SJSA1 (cell line): ENCODE data around the gene RAI14. TPM values are rescaled to one million over a fixed set of nuclear protein-coding genes. Genes with fewer than 3 reads are reported as not detected.

Experiments
- DNase-seq, 2 experiments: peaks; one replicate each; pipeline ENCODE4 v3.0.0-alpha.2; 2015 to 2020; ENCODE audit warnings: low spot score in 2 of 2, low read depth in 1 of 2
- H3K27ac ChIP-seq: fragments of 250-450 bp; sonication (Bioruptor Pico); 2 replicates; pipeline ENCODE4 v1.5.1; 2020; ENCODE audit warnings: mild to moderate bottlenecking, moderate library complexity
- H3K27me3 ChIP-seq: fragments of 250-450 bp; sonication (Bioruptor Pico); replicated peaks from 2 replicates; pipeline ENCODE4 v1.5.1; 2020; ENCODE audit warnings: mild to moderate bottlenecking, moderate library complexity
- H3K36me3 ChIP-seq: fragments of 250-450 bp; sonication (Bioruptor Pico); 2 replicates; pipeline ENCODE4 v1.5.1; 2020; ENCODE audit warnings: mild to moderate bottlenecking
- H3K4me1 ChIP-seq: fragments of 250-450 bp; sonication (Bioruptor Pico); replicated peaks from 2 replicates; pipeline ENCODE4 v1.6.1; 2021; ENCODE audit warnings: mild to moderate bottlenecking
- H3K4me3 ChIP-seq: fragments of 250-450 bp; sonication (Bioruptor Pico); 2 replicates; pipeline ENCODE4 v1.5.1; 2020; ENCODE audit warnings: mild to moderate bottlenecking
- H3K9me3 ChIP-seq: fragments of 250-450 bp; sonication (Bioruptor Pico); replicated peaks from 2 replicates; pipeline ENCODE4 v1.5.1; 2020; ENCODE audit warnings: mild to moderate bottlenecking
- total RNA-seq: library from RNA; depleted of rRNA; stranded (reverse); fragments of >200 nt; shearing (Covaris generic); gene quantifications from 2 replicates; pipeline ENCODE4 v1.2.3, GENCODE V29; 2014

The RAI14 gene
- total RNA-seq, 1 experiment from 2014 or later: 30.6 TPM

DNA sequence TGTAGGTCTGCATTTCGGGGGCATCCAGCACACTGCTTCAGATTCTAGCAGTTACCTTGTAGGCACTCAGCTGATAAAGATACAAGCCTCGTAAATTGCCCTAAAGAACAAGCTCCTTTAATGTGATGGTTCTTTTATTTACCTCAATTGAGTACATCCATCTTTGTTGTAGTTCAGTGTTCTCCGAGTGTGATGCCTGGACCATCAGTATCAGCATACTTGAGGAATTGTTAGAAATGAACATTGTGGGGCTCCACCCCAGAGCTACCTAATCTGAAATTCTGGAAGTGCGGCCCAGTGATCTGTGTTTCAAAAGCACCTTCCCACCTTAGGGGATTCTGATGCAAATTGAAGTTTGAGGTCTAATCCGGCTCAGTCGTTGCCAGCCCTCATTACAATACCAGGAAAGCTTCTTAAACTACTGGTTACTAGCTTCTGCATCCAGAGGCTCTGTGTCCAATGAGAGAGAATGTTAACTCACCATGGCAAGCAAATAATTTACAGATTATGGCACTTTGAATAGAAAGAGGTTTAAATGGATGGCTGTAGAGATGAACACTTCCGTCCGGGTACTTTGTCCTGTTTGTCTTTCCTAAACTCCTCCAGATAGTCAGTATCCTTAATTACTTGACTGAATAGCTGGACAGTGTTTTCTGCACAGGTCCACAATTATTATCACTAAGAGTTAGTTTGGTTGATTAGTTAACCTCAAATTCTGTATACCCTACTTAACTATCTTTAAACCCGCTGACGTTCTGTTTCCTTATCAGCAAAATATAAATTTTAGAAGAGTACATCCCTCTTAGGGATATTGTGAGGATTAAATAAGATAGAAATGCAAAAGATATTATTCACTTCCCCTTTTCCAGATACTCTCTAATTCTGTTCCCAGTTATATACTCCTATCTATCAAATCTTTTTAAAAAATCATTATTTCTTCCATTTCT lies 47.9 kb downstream of the RAI14 start:
- DNase-seq: no peak
- Histone ChIP-seq H3K4me1 (peaks cover 25% of the 10 kb centered on the region), H3K4me3 (no peak overlapping the region), H3K27me3 (no peaks in the 10 kb centered on the region), H3K27ac (no peak overlapping the region), H3K36me3 (no peaks in the 10 kb centered on the region), H3K9me3 (no peaks in the 10 kb centered on the region)

DNA sequence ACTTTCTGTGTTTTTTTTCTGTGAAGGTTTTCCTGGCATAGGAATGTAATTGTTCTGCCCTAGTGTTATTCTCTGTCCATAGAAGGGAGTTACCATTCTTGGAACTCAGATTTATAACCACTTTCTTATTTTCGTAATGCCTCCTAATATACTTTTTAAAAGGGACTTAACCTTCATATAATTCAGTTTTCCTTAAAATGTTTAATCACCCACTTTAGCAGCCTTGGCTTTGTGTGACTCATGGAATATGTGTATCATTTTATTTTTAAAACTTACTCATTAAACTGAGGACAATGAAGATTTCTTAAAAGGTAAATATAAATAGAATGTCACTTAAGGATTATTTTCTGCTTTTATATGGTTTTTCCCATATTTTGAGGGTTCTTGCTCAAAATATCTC lies 50.0 kb downstream of the RAI14 start:
- DNase-seq: no peak
- no peaks in the 10 kb centered on the region for H3K9me3 ChIP-seq
- peak overlapping the region; percentile 21; the same call in 1 of the 2 replicates for H3K27ac ChIP-seq
- no peaks in the 10 kb centered on the region for H3K36me3 ChIP-seq
- no peaks in the 10 kb centered on the region for H3K27me3 ChIP-seq
- peaks cover 42% of the 10 kb centered on the region for H3K4me1 ChIP-seq
- H3K4me3 ChIP-seq: no peak overlapping the region

DNA sequence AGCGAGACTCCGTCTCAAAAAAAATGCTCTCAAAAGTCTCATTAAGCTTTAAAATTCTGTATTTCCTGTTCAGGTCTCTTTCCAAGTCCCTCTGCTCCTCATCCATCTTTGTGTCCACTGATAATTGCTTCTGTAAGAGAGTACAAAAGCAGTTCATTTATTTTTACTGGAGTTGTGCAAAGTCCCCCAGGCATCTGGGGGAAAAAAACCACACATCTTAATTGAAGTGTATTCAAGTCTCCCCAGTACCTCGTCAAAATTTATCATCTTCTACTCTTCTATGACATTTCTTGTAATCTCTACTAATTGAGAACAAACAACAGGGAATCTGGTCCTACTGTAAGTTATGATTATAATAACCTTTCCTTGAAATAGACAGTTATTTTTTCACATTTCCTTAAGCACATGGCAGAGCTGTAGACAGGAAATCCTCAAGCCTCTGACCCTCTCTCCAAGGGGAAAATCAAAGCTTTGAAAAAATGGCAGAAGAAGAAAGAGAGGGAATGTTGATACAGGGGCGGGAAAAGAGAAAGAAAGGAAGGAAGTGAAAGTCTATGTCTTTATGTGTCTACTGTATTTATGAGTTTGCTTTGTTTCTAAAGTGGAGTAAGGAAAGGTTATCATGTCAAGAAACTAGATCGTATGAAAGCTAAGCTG lies 51.5 kb downstream of the RAI14 start:
- no peaks in the 10 kb centered on the region for H3K36me3 ChIP-seq
- no peak for DNase-seq
- no peak overlapping the region for H3K27ac ChIP-seq
- no peaks in the 10 kb centered on the region for H3K27me3 ChIP-seq
- H3K4me3 ChIP-seq: no peak overlapping the region
- no peaks in the 10 kb centered on the region for H3K9me3 ChIP-seq
- peaks cover 42% of the 10 kb centered on the region for H3K4me1 ChIP-seq

DNA sequence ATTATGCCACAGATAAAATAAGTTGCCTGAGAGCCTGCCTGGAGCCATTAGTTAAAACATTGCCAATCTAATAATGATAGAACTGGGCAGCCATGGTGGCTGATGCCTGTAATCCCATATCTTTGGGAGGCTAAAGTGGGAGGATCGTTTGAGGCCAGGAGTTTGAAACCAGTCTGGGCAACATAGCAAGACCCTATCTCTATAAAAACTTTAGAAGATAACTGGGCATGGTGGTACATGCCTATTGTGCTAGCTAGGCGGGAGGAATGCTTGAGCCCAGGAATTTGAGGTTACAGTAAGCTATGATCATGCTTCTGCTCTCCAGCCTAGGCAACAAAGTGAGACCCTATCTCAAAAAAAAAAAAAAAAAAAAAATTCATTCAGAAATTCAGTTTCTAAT lies 52.6 kb downstream of the RAI14 start:
- no peak for DNase-seq
- Histone ChIP-seq H3K4me1 (peaks cover 42% of the 10 kb centered on the region), H3K9me3 (no peaks in the 10 kb centered on the region), H3K27me3 (no peaks in the 10 kb centered on the region), H3K27ac (peak overlapping the region; percentile 84), H3K4me3 (no peak overlapping the region), H3K36me3 (no peaks in the 10 kb centered on the region)

DNA sequence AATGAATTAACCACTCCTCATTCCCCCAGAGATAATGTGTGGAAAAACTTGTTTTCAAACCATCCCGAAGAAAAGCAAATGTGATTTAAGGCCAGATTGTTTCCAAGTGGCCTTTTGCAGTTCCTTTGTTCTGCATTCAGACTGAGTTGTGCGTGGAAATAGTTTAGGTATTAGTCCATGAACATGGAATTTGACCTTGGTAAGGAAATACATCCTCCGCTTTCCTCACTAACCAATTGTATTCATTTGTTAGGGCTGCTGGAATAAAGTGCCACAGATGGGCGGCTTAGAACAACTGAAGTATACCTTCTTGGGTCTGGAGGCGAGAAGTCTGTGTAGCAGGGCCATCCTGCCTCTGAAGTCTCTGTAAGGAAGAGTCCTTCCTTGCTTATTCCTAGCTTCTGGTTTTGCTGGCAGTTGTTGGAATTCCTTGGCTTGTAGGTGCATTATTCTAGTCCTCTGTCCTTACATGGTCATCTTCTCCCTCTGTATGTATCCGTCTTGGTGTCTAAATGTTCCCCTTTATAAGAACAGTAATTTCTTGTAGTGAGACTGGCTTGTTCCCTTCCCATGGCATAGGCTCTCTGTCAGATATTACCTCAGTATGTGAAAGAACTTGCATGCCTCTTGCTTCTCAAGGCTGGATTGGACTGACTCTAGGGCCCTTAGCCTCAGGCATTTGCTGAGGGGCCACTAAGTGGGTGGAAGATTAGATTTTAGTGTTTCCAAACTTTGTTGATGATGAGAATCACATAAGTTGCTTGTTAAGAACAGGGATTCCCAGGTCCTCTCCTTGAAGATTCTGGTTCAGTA lies 53.9 kb downstream of the RAI14 start:
- no peak overlapping the region for H3K4me3 ChIP-seq
- H3K27me3 ChIP-seq: no peaks in the 10 kb centered on the region
- DNase-seq: peak; percentile 40 to 62
- no peaks in the 10 kb centered on the region for H3K36me3 ChIP-seq
- peak overlapping the region; percentile 84 for H3K27ac ChIP-seq
- peaks cover 42% of the 10 kb centered on the region for H3K4me1 ChIP-seq
- H3K9me3 ChIP-seq: no peaks in the 10 kb centered on the region

DNA sequence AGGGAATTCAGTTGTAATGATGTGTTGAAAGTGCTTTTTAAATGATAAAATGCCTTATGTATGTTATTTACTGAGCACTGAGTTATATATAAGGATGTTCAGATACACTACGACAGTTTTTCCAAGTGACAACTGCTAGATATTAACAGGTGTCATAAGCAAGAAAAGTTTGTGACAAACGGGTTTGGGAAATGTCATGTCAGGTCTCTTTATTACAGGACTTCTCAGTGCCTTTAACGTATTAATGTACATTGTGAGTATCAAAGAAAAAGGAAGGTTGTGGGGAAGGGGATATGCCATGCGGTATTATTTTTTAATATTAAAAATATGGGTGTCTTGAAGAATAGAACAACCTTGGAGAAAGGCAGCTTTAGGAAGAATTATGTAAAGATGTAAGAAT lies 56.4 kb downstream of the RAI14 start:
- peaks cover 46% of the 10 kb centered on the region for H3K4me1 ChIP-seq

DNA sequence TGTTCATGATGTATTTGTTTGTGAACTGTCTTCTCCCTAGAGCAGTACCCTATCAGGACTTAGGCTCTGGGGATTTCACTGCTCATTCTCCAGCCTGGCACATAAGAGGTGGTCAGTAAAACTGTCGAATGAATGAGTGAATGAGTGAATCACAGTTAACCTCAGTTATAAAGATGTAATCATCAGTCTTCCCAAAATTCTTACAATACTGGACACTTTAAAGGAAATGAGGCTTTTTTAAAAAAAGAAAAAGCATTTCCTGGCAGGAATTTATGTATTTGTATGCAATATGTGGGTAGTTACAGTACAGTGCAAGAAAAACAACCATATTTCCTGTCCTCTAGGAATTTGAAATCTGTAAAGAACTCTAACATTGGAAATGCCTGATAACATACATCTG lies 59.6 kb downstream of the RAI14 start:
- DNase-seq: no peak
- H3K4me3 ChIP-seq: no peak overlapping the region
- H3K9me3 ChIP-seq: no peaks in the 10 kb centered on the region
- H3K27me3 ChIP-seq: no peaks in the 10 kb centered on the region
- H3K27ac ChIP-seq: no peak overlapping the region
- H3K4me1 ChIP-seq: peaks cover 38% of the 10 kb centered on the region
- H3K36me3 ChIP-seq: no peaks in the 10 kb centered on the region

More for the DNA sequence above, 56.4 kb downstream of the RAI14 start:
- DNase-seq: no peak
- H3K36me3 ChIP-seq: no peaks in the 10 kb centered on the region
- no peaks in the 10 kb centered on the region for H3K27me3 ChIP-seq
- no peaks in the 10 kb centered on the region for H3K9me3 ChIP-seq
- no peak overlapping the region for H3K27ac ChIP-seq
- no peak overlapping the region for H3K4me3 ChIP-seq

DNA sequence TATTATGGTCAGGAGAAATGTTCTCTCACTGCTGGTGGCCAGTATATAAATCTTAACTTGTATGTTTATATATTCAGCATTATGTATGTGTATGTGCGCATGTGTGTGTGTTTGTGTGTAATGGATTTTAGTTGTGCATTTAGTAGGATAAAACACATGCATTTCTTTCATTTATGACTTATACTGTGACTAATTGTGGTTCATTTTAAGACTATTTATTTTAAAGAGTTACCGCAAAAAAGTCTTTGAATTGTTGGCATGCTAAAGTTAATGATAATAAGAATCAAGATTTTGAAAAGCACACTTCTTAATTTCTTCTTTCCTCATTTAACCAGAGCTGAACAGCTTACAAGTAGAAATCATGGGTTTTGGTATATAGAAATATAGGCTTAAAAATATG lies 60.9 kb downstream of the RAI14 start:
- H3K36me3 ChIP-seq: no peaks in the 10 kb centered on the region
- H3K4me1 ChIP-seq: peaks cover 37% of the 10 kb centered on the region
- no peak overlapping the region for H3K4me3 ChIP-seq
- no peaks in the 10 kb centered on the region for H3K27me3 ChIP-seq
- peak in 1 of 2 experiments; percentile 47 for DNase-seq
- H3K27ac ChIP-seq: peak overlapping the region; percentile 97
- no peaks in the 10 kb centered on the region for H3K9me3 ChIP-seq

DNA sequence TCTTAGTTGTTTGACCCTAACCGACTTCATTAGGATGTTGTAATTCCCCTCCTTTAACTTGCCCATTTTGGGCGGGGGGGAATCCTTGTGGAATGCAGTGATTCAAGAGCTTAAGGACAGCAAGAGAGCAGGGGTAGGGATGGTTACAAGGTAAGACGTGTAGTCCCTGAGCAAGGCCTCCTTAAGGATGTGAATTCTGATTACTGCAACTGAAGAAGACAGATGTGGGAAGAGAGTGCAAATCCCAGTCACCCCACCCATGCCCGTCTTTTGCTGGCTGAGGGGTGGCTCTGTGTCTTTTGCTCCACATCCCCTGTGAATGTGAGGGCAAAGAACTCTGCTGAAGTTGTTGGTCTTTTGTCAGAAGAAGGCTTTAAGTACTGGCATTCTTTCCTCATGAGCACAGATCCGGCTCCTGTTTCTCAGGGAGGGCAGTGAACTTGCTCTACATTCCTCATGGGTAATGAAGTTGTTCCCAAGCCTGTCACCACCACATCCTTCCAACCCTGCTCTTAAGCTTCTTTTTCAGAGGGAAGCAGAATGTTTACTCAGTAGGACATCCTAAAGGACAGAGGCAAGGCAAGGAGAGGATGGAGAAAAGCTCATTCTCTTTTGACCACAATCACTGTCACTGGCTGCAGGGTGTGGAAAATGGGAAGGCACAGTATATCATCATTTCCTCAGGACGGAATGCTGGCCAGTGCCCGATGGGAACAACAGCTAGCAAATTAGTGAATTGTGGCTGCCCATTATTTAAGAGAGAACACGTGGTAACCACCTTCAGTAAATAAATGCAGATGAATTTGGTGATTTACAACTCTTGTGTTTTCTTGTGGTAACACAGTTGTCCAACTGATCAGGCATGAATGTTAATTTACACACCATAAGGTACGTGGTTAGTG lies 61.5 kb downstream of the RAI14 start:
- Histone ChIP-seq H3K4me3 (no peak overlapping the region), H3K9me3 (no peaks in the 10 kb centered on the region), H3K4me1 (peaks cover 37% of the 10 kb centered on the region), H3K27me3 (no peaks in the 10 kb centered on the region), H3K27ac (peak overlapping the region; percentile 97), H3K36me3 (no peaks in the 10 kb centered on the region)
- peak; percentile 81 to 87 for DNase-seq

DNA sequence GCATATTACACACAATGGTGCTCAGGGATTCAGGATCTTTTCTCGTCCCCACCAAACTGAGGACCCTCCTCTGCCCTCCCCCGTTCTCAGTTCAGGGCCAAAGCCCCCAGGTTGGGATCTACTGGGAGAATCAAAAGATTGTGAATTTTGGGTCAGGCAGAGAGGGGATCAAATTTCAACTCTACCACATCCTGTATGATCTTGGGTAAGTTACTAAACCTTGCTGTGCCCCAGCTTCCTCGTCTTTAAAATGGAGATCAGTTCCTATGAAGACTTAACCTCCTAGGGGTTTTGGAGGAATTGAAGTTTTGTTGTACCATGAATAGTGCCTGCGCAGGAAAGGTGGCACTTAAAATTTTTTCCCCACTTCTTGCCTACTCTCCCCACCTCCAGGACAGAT lies 62.4 kb downstream of the RAI14 start:
- peak overlapping the region; percentile 97 for H3K27ac ChIP-seq
- no peaks in the 10 kb centered on the region for H3K27me3 ChIP-seq
- H3K4me3 ChIP-seq: no peak overlapping the region
- no peaks in the 10 kb centered on the region for H3K36me3 ChIP-seq
- H3K9me3 ChIP-seq: no peaks in the 10 kb centered on the region
- H3K4me1 ChIP-seq: peaks cover 37% of the 10 kb centered on the region
- no peak for DNase-seq

DNA sequence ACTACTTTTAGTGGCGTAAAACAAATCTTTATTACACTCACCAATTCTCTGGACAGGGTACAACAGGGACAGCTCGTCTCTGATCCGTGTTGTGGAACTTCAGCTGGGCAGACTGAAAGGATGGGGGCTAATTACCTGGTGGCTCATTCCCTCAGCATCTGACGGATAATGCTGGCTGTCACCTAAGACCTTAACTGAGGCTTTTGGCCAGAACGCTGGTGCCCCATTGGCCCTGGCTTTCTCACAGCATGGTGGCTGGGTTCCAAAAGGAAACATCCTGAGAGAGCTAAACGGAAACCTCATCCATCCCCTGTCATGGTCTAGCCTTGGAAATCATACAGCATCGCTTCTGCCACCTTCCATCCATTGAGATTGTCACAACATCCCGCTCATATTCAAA lies 62.9 kb downstream of the RAI14 start:
- Histone ChIP-seq H3K4me1 (peaks cover 37% of the 10 kb centered on the region), H3K27me3 (no peaks in the 10 kb centered on the region), H3K27ac (no peak overlapping the region), H3K36me3 (no peaks in the 10 kb centered on the region), H3K4me3 (no peak overlapping the region), H3K9me3 (no peaks in the 10 kb centered on the region)
- DNase-seq: no peak

DNA sequence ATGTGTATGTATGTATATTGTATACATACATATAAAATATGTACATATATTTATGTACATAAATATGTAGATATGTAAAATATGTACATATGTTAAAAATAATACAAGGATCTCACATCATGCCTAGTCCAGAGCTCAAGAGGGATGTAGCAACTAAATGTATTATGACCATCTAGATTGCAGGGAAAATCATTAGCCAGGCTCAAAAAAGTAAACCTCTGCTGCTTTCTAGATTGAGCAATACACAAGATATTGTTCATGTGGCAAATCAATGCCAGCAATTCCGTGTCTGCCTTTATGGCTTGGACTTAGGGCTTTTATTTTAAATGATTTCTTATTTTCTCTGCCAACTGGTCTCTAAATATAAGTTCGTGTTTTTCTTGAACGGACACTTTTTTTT lies 65.2 kb downstream of the RAI14 start:
- Histone ChIP-seq H3K4me1 (peaks cover 25% of the 10 kb centered on the region), H3K27me3 (no peaks in the 10 kb centered on the region), H3K27ac (no peak overlapping the region), H3K4me3 (no peak overlapping the region), H3K9me3 (no peaks in the 10 kb centered on the region), H3K36me3 (no peaks in the 10 kb centered on the region)
- DNase-seq: no peak

DNA sequence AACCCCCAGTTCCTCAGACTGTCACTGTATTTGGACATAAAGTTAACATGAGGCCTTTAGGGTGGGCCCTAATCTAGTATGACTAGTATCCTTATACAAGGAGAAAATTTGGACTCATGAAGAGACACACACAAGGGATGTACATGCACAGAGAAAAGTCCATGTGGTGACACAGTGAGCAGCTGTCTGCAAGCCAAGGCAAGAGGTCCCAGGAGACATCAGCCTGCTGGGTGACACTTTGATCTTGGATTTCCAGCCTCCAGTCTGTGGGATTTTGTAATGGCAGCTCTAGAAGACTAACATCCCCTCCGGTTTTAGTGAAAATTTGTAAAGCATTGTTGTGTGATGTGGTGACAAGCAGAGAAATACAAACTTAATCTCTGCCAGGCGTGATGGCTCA lies 66.1 kb downstream of the RAI14 start:
- DNase-seq: no peak
- H3K27ac ChIP-seq: no peak overlapping the region

More for the DNA sequence above, 66.1 kb downstream of the RAI14 start:
- Histone ChIP-seq H3K9me3 (no peaks in the 10 kb centered on the region), H3K4me3 (no peak overlapping the region), H3K36me3 (no peaks in the 10 kb centered on the region), H3K4me1 (peaks cover 16% of the 10 kb centered on the region), H3K27me3 (no peaks in the 10 kb centered on the region)
